GM23338 (cell line): Measurements from ENCODE around the gene CFAP53.

ENCODE experiments used
- CTCF ChIP-seq, 2 experiments: fragments of 200-600 bp in 1 of 2; sonication (generic) in 1 of 2; conservative IDR thresholded peaks; 2 replicates each; pipeline versions ENCODE4 v1.5.1 to v1.6.1; 2016 to 2017; ENCODE audit warnings: antibody characterized with exemption in 2 of 2, low read depth in 2 of 2, mild to moderate bottlenecking in 2 of 2, moderate library complexity in 1 of 2
- EZH2 ChIP-seq: fragments of 200-600 bp; sonication (generic); IDR thresholded peaks from one replicate; pipeline ENCODE4 v1.8.0; 2017; ENCODE audit warnings: antibody characterized with exemption, mild to moderate bottlenecking, low read depth; ENCODE audit not compliant: unreplicated experiment
- EZH2phosphoT487 ChIP-seq: fragments of 200-600 bp; sonication (generic); IDR thresholded peaks from one replicate; pipeline ENCODE4 v1.8.1; 2018; ENCODE audit warnings: antibody characterized with exemption; ENCODE audit not compliant: unreplicated experiment
- STAT1 ChIP-seq: IDR thresholded peaks from one replicate; pipeline ENCODE4 v1.6.1; 2016; ENCODE audit warnings: antibody characterized with exemption; ENCODE audit not compliant: unreplicated experiment
- ZNF114 ChIP-seq: fragments of 250-450 bp; sonication (Bioruptor Pico); IDR thresholded peaks from 2 replicates; pipeline ENCODE4 v1.5.0; 2020; ENCODE audit warnings: mild to moderate bottlenecking, moderate library complexity
- TF ChIP-seq, protein P1 (sequence below): IDR thresholded peaks from one replicate; pipeline ENCODE4 v1.6.1; 2018; ENCODE audit warnings: antibody characterized with exemption; ENCODE audit not compliant: unreplicated experiment

DNA sequence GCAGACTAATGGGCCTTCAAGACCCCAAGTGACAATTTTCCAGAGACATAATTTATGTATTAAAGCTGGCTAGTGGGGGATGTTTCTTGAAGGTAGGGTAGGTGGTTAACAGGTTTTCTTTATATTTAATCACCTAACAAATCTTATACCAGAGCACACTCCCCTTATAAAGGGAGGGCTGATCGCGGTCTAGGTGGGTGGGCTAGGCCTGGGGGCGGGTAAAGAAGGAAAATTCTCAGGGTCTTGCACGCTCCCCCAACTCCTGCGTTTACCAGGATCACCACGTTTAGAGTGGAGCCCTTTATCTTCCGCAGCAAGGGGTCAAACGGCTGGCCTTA lies 41.1 kb upstream of the CFAP53 start:
- TF ChIP-seq STAT1: no peak
- no peak for TF ChIP-seq CTCF (conservative IDR thresholded peaks at IDR 0.05; ENCODE audit: low read depth in 2 of 2)
- TF ChIP-seq, protein P1, sequence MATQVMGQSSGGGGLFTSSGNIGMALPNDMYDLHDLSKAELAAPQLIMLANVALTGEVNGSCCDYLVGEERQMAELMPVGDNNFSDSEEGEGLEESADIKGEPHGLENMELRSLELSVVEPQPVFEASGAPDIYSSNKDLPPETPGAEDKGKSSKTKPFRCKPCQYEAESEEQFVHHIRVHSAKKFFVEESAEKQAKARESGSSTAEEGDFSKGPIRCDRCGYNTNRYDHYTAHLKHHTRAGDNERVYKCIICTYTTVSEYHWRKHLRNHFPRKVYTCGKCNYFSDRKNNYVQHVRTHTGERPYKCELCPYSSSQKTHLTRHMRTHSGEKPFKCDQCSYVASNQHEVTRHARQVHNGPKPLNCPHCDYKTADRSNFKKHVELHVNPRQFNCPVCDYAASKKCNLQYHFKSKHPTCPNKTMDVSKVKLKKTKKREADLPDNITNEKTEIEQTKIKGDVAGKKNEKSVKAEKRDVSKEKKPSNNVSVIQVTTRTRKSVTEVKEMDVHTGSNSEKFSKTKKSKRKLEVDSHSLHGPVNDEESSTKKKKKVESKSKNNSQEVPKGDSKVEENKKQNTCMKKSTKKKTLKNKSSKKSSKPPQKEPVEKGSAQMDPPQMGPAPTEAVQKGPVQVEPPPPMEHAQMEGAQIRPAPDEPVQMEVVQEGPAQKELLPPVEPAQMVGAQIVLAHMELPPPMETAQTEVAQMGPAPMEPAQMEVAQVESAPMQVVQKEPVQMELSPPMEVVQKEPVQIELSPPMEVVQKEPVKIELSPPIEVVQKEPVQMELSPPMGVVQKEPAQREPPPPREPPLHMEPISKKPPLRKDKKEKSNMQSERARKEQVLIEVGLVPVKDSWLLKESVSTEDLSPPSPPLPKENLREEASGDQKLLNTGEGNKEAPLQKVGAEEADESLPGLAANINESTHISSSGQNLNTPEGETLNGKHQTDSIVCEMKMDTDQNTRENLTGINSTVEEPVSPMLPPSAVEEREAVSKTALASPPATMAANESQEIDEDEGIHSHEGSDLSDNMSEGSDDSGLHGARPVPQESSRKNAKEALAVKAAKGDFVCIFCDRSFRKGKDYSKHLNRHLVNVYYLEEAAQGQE: no peak
- TF ChIP-seq ZNF114: no peak
- no peak for TF ChIP-seq EZH2
- no peak for TF ChIP-seq EZH2phosphoT487
